T-helper 9 cell (primary cell): ENCODE data around the gene IGF1R.

Experiments
- DNase-seq: peaks from one replicate; pipeline ENCODE4 v3.0.0-alpha.2; 2020

IGF1R gene

GRCh38 chr15:98896802-98897732, 248.7 kb downstream of the IGF1R start:
- DNase-seq: no peak

GRCh38 chr15:98898122-98898521, 249.8 kb downstream of the IGF1R start:
- DNase-seq: no peak

GRCh38 chr15:98899272-98900021, 251.1 kb downstream of the IGF1R start:
- no peak for DNase-seq

GRCh38 chr15:98900356-98900755, 252.0 kb downstream of the IGF1R start:
- DNase-seq: no peak

GRCh38 chr15:98901434-98902072, 253.2 kb downstream of the IGF1R start:
- DNase-seq: no peak

- no peak for DNase-seq
Measured at GRCh38 chr15:98902931-98903330, 254.6 kb downstream of the IGF1R start.

- DNase-seq: no peak
Measured at GRCh38 chr15:98903377-98904018, 255.2 kb downstream of the IGF1R start.

- no peak for DNase-seq
Measured at GRCh38 chr15:98904544-98904943, 256.2 kb downstream of the IGF1R start.

GRCh38 chr15:98905963-98906711, 257.8 kb downstream of the IGF1R start:
- no peak for DNase-seq

- no peak for DNase-seq
Measured at GRCh38 chr15:98906712-98907083, 258.4 kb downstream of the IGF1R start.

GRCh38 chr15:98907927-98908471, 259.7 kb downstream of the IGF1R start:
- no peak for DNase-seq

- DNase-seq: no peak
Measured at GRCh38 chr15:98909968-98910885, 261.9 kb downstream of the IGF1R start.

GRCh38 chr15:98914626-98915025, 266.3 kb downstream of the IGF1R start:
- DNase-seq: no peak

GRCh38 chr15:98916826-98917225, 268.5 kb downstream of the IGF1R start:
- no peak for DNase-seq

- no peak for DNase-seq
Measured at GRCh38 chr15:98917417-98917816, 269.1 kb downstream of the IGF1R start.

- DNase-seq: no peak
Measured at GRCh38 chr15:98920091-98920880, 271.9 kb downstream of the IGF1R start.

GRCh38 chr15:98923171-98923570, 274.8 kb downstream of the IGF1R start:
- DNase-seq: no peak

- DNase-seq: no peak
Measured at GRCh38 chr15:98923579-98923978, 275.2 kb downstream of the IGF1R start.

- no peak for DNase-seq
Measured at GRCh38 chr15:98924401-98925049, 276.2 kb downstream of the IGF1R start.
